Liver (tissue), 9 donors: Measurements from ENCODE around the gene RGS7. TPM values are rescaled to one million over a fixed set of nuclear protein-coding genes. Genes with fewer than 3 reads are reported as not detected.

Source experiments
- DNase-seq: peaks from one replicate; pipeline ENCODE4 v3.0.0-alpha.2; 2017; ENCODE audit warnings: low spot score
- H3K27ac ChIP-seq, 2 donors: one replicate each; pipeline ENCODE4 v1.7.0; 2013; ENCODE audit warnings: inconsistent platforms in 2 of 2, low read length in 2 of 2, control low read depth in 1 of 2, low read depth in 1 of 2, mild to moderate bottlenecking in 1 of 2
- H3K27me3 ChIP-seq, 4 donors: one replicate each; pipeline versions ENCODE4 v1.6.1 to v1.7.0; 2013; ENCODE audit warnings: low read length in 3 of 4, inconsistent platforms in 1 of 4, mild to moderate bottlenecking in 1 of 4, moderate library complexity in 1 of 4; ENCODE audit not compliant: control insufficient read depth in 4 of 4, insufficient read depth in 4 of 4
- H3K36me3 ChIP-seq, 4 donors: one replicate each; pipeline versions ENCODE4 v1.6.1 to v1.7.0; 2013; ENCODE audit warnings: low read length in 3 of 4, mild to moderate bottlenecking in 3 of 4, low read depth in 1 of 4, moderate library complexity in 1 of 4; ENCODE audit not compliant: control insufficient read depth in 4 of 4, insufficient read depth in 3 of 4
- H3K4me1 ChIP-seq, 4 donors: one replicate each; pipeline versions ENCODE4 v1.6.1 to v1.7.0; 2013; ENCODE audit warnings: low read length in 3 of 4, mild to moderate bottlenecking in 3 of 4, moderate library complexity in 1 of 4; ENCODE audit not compliant: control insufficient read depth in 4 of 4, insufficient read depth in 4 of 4
- H3K4me3 ChIP-seq, 3 donors: one replicate each; pipeline versions ENCODE4 v1.6.1 to v1.7.0; 2013; ENCODE audit warnings: low read length in 3 of 3, control low read depth in 1 of 3, low read depth in 1 of 3, mild to moderate bottlenecking in 1 of 3
- H3K9ac ChIP-seq, 2 donors: one replicate each; pipeline ENCODE4 v1.7.0; 2013; ENCODE audit warnings: low read length in 2 of 2, mild to moderate bottlenecking in 2 of 2, moderate library complexity in 2 of 2, control low read depth in 1 of 2, low read depth in 1 of 2
- H3K9me3 ChIP-seq, 4 donors: one replicate each; pipeline versions ENCODE4 v1.6.1 to v1.7.0; 2013; ENCODE audit warnings: low read length in 3 of 4; ENCODE audit not compliant: control insufficient read depth in 4 of 4
- ATF3 ChIP-seq: IDR thresholded peaks from 2 replicates; pipeline ENCODE4 v1.6.1; 2016; ENCODE audit warnings: antibody characterized with exemption
- CTCF ChIP-seq: fragments of 150-350 bp; IDR thresholded peaks from 2 replicates; pipeline ENCODE4 v1.5.1; 2017; ENCODE audit warnings: improper control_type of control experiment, low read depth, low read length; ENCODE audit not compliant: missing input control
- EGR1 ChIP-seq, 2 donors: IDR thresholded peaks; 2 replicates each; pipeline ENCODE4 v1.6.1; 2016 to 2018; ENCODE audit warnings: antibody characterized with exemption in 2 of 2, low read depth in 2 of 2
- FOXA1 ChIP-seq: IDR thresholded peaks from 2 replicates; pipeline ENCODE4 v1.6.1; 2016; ENCODE audit warnings: antibody characterized with exemption
- FOXA2 ChIP-seq: IDR thresholded peaks from 2 replicates; pipeline ENCODE4 v1.6.1; 2016; ENCODE audit warnings: antibody characterized with exemption
- GABPA ChIP-seq, 2 donors: IDR thresholded peaks in 1 of 2; conservative IDR thresholded peaks in 1 of 2; 2 replicates each; pipeline ENCODE4 v1.6.1; 2016; ENCODE audit warnings: antibody characterized with exemption in 2 of 2, mild to moderate bottlenecking in 1 of 2, moderate library complexity in 1 of 2
- HNF4A ChIP-seq, 2 donors: conservative IDR thresholded peaks; 2 replicates each; pipeline ENCODE4 v1.6.1; 2016; ENCODE audit warnings: antibody characterized with exemption in 2 of 2, mild to moderate bottlenecking in 2 of 2
- HNF4G ChIP-seq: IDR thresholded peaks from 2 replicates; pipeline ENCODE4 v1.6.1; 2016; ENCODE audit warnings: antibody characterized with exemption
- JUND ChIP-seq, 2 donors: IDR thresholded peaks; 2 replicates each; pipeline ENCODE4 v1.6.1; 2016; ENCODE audit warnings: antibody characterized with exemption in 2 of 2
- MAX ChIP-seq: IDR thresholded peaks from 2 replicates; pipeline ENCODE4 v1.6.1; 2016; ENCODE audit warnings: antibody characterized with exemption
- NR2F2 ChIP-seq: IDR thresholded peaks from 2 replicates; pipeline ENCODE4 v1.6.1; 2016; ENCODE audit warnings: antibody characterized with exemption
- RAD21 ChIP-seq, 2 donors: IDR thresholded peaks; 2 replicates each; pipeline ENCODE4 v1.6.1; 2016; ENCODE audit warnings: antibody characterized with exemption in 2 of 2, mild to moderate bottlenecking in 2 of 2
- REST ChIP-seq: IDR thresholded peaks from 2 replicates; pipeline ENCODE4 v1.6.1; 2016; ENCODE audit warnings: antibody characterized with exemption, mild to moderate bottlenecking
- RXRA ChIP-seq, 2 donors: IDR thresholded peaks; 2 replicates each; pipeline ENCODE4 v1.6.1; 2017 to 2018; ENCODE audit warnings: antibody characterized with exemption in 2 of 2, mild to moderate bottlenecking in 1 of 2
- SP1 ChIP-seq: IDR thresholded peaks from 2 replicates; pipeline ENCODE4 v1.6.1; 2018; ENCODE audit warnings: antibody characterized with exemption, mild to moderate bottlenecking
- TAF1 ChIP-seq: conservative IDR thresholded peaks from 2 replicates; pipeline ENCODE4 v1.6.1; 2016; ENCODE audit warnings: antibody characterized with exemption, mild to moderate bottlenecking
- YY1 ChIP-seq: IDR thresholded peaks from 2 replicates; pipeline ENCODE4 v1.6.1; 2016; ENCODE audit warnings: antibody characterized with exemption, mild to moderate bottlenecking
- WGBS: extraction: QIAGEN DNeasy Blood & Tissue Kit; methylation state at CpG from one replicate; pipeline ENCODE4 v1.1.7; 2013; 5-methylcytosine and 5-hydroxymethylcytosine counted together
- polyA plus RNA-seq, 2 donors: library from polyadenylated mRNA; stranded (reverse) in 1 of 2; unstranded in 1 of 2; fragments of 200-250 nt in 1 of 2; fragments of >200 nt in 1 of 2; fragmentation: Nextera tagmentation in 1 of 2; extraction: Ambion mirVana in 1 of 2; gene quantifications; one replicate each; pipeline versions ENCODE4 v1.2.1 to v1.2.3, GENCODE V29; 2013 to 2015
- total RNA-seq, 2 donors: library from RNA; depleted of rRNA; stranded (reverse); fragments of >200 nt; gene quantifications; one replicate each; pipeline ENCODE4 v1.2.3, GENCODE V29; 2014
- TF ChIP-seq, protein P1 (sequence below): IDR thresholded peaks from 2 replicates; pipeline ENCODE4 v1.6.1; 2016; ENCODE audit warnings: antibody characterized with exemption
- donor health status: healthy.
- donor health status: healthy.
- donor health status: healthy.
- donor health status: healthy.
- donor health status: healthy.

The RGS7 gene
- total and polyA plus RNA-seq, 4 donors, result 0.05 to 0.18 TPM; not detected in 2

- H3K9ac ChIP-seq, result no peak overlapping the region
- WGBS, result 54% methylated on average over 2 of the region's 2 CpGs
- H3K27me3 ChIP-seq, result no peaks in the 10 kb centered on the region
- no peak for TF ChIP-seq HNF4G
- no peak for TF ChIP-seq SP1
- TF ChIP-seq MAX, result no peak
- TF ChIP-seq ATF3, result no peak
- no peak for TF ChIP-seq GABPA (IDR thresholded peaks at IDR 0.05 in 1 of 2, conservative IDR thresholded peaks at IDR 0.05 in 1 of 2)
- TF ChIP-seq, protein P1, sequence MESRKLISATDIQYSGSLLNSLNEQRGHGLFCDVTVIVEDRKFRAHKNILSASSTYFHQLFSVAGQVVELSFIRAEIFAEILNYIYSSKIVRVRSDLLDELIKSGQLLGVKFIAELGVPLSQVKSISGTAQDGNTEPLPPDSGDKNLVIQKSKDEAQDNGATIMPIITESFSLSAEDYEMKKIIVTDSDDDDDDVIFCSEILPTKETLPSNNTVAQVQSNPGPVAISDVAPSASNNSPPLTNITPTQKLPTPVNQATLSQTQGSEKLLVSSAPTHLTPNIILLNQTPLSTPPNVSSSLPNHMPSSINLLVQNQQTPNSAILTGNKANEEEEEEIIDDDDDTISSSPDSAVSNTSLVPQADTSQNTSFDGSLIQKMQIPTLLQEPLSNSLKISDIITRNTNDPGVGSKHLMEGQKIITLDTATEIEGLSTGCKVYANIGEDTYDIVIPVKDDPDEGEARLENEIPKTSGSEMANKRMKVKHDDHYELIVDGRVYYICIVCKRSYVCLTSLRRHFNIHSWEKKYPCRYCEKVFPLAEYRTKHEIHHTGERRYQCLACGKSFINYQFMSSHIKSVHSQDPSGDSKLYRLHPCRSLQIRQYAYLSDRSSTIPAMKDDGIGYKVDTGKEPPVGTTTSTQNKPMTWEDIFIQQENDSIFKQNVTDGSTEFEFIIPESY, result no peak
- no peak for TF ChIP-seq CTCF
- no peak for TF ChIP-seq JUND (IDR thresholded peaks at IDR 0.05)
- no peak for TF ChIP-seq TAF1
- no peak for TF ChIP-seq RAD21 (IDR thresholded peaks at IDR 0.05)
- TF ChIP-seq FOXA1, result no peak
- TF ChIP-seq REST, result no peak
- no peak for TF ChIP-seq HNF4A (conservative IDR thresholded peaks at IDR 0.05)
- no peak for TF ChIP-seq YY1
- TF ChIP-seq FOXA2, result no peak
- no peak for TF ChIP-seq RXRA (IDR thresholded peaks at IDR 0.05)
- TF ChIP-seq NR2F2, result no peak
- no peak for TF ChIP-seq EGR1 (IDR thresholded peaks at IDR 0.05; ENCODE audit: low read depth in 2 of 2)
- H3K4me1 ChIP-seq, result no peaks in the 10 kb centered on the region
- DNase-seq, result no peak
- H3K27ac ChIP-seq, result no peak overlapping the region
- H3K4me3 ChIP-seq, result no peak overlapping the region
- no peaks in the 10 kb centered on the region for H3K36me3 ChIP-seq
- no peaks in the 10 kb centered on the region for H3K9me3 ChIP-seq
These were observed 91.6 kb downstream of the RGS7 start for GRCh38 chr1:241265428-241265827.
